ENCODE data around the gene ZNF148. TPM values are rescaled to one million over a fixed set of nuclear protein-coding genes. Genes with fewer than 3 reads are reported as not detected.
"Not testable (repeated sequence)": the region's sequence is repeated elsewhere in the genome, so short reads cannot be mapped to it uniquely, and the experiment has no call there.

ZNF148 gene
- total RNA-seq, 1 donor from 2014 or later: 44.5 TPM

GRCh38 chr3:125395091-125395490, 20.0 kb upstream of the ZNF148 start:
- H3K36me3 ChIP-seq (ENCODE audit: insufficient read depth, low read length): no peaks in the 10 kb centered on the region
- no peaks in the 10 kb centered on the region for H3K79me2 ChIP-seq (ENCODE audit: insufficient read depth, low read length)
- Mint-ChIP-seq H3K36me3 (ENCODE audit: low read depth, unreplicated experiment) (no peaks in the 10 kb centered on the region), H3K4me1 (ENCODE audit: low read depth, unreplicated experiment) (peaks cover 9% of the 10 kb centered on the region), H3K4me3 (ENCODE audit: unreplicated experiment) (no peak overlapping the region), H3K27ac (ENCODE audit: unreplicated experiment) (no peak overlapping the region), H3K27me3 (ENCODE audit: low read depth, unreplicated experiment) (peaks cover 2% of the 10 kb centered on the region), H3K9me3 (ENCODE audit: unreplicated experiment) (no peaks in the 10 kb centered on the region)
- no peak for FAIRE-seq
- no peak overlapping the region for H3K4me3 ChIP-seq (ENCODE audit: insufficient read depth, low read depth, low read length)
- H3K4me1 ChIP-seq (ENCODE audit: insufficient read depth, low read length): no peaks in the 10 kb centered on the region
- H4K20me1 ChIP-seq (ENCODE audit: insufficient read depth, low read length): no peaks in the 10 kb centered on the region
- H3K9ac ChIP-seq (ENCODE audit: low read length): no peak overlapping the region
- no peaks in the 10 kb centered on the region for H3K27me3 ChIP-seq (ENCODE audit: insufficient read depth, low read length)
- no peak overlapping the region for H3K27ac ChIP-seq (ENCODE audit: low read depth, low read length)
- H3K4me2 ChIP-seq (ENCODE audit: low read length): no peak overlapping the region
- no peaks in the 10 kb centered on the region for H3K9me3 ChIP-seq (ENCODE audit: insufficient read depth, low read depth, low read length)
- no peak overlapping the region for H2AFZ ChIP-seq (ENCODE audit: low read depth, low read length)
- DNase-seq (ENCODE audit: low read depth): no peak
- TF ChIP-seq EZH2 (IDR thresholded peaks at IDR 0.05; ENCODE audit: insufficient read depth, low read length) (no peak), CTCF (IDR thresholded peaks at IDR 0.05; ENCODE audit: insufficient read depth, low read depth, low read length) (no peak)

GRCh38 chr3:125394406-125394805, 19.3 kb upstream of the ZNF148 start:
- Histone ChIP-seq H3K36me3 (ENCODE audit: insufficient read depth, low read length) (no peaks in the 10 kb centered on the region), H3K9me3 (ENCODE audit: insufficient read depth, low read depth, low read length) (no peaks in the 10 kb centered on the region), H2AFZ (ENCODE audit: low read depth, low read length) (no peak overlapping the region), H3K4me1 (ENCODE audit: insufficient read depth, low read length) (no peaks in the 10 kb centered on the region), H3K79me2 (ENCODE audit: insufficient read depth, low read length) (no peaks in the 10 kb centered on the region), H3K9ac (ENCODE audit: low read length) (no peak overlapping the region), H4K20me1 (ENCODE audit: insufficient read depth, low read length) (no peaks in the 10 kb centered on the region), H3K27me3 (ENCODE audit: insufficient read depth, low read length) (no peaks in the 10 kb centered on the region), H3K4me2 (ENCODE audit: low read length) (no peak overlapping the region), H3K27ac (ENCODE audit: low read depth, low read length) (no peak overlapping the region), H3K4me3 (ENCODE audit: insufficient read depth, low read depth, low read length) (no peak overlapping the region)
- peaks cover 4% of the 10 kb centered on the region for H3K27me3 Mint-ChIP-seq (ENCODE audit: low read depth, unreplicated experiment)
- no peak overlapping the region for H3K27ac Mint-ChIP-seq (ENCODE audit: unreplicated experiment)
- no peak for FAIRE-seq
- DNase-seq (ENCODE audit: low read depth): no peak
- no peaks in the 10 kb centered on the region for H3K36me3 Mint-ChIP-seq (ENCODE audit: low read depth, unreplicated experiment)
- no peak for TF ChIP-seq CTCF (IDR thresholded peaks at IDR 0.05; ENCODE audit: insufficient read depth, low read depth, low read length)
- no peak for TF ChIP-seq EZH2 (IDR thresholded peaks at IDR 0.05; ENCODE audit: insufficient read depth, low read length)
- H3K9me3 Mint-ChIP-seq (ENCODE audit: unreplicated experiment): no peaks in the 10 kb centered on the region
- peaks cover 2% of the 10 kb centered on the region for H3K4me1 Mint-ChIP-seq (ENCODE audit: low read depth, unreplicated experiment)
- H3K4me3 Mint-ChIP-seq (ENCODE audit: unreplicated experiment): no peak overlapping the region

GRCh38 chr3:125389282-125389681, 14.2 kb upstream of the ZNF148 start:
- Histone ChIP-seq H3K27ac (ENCODE audit: low read depth, low read length) (no peak overlapping the region), H3K4me2 (ENCODE audit: low read length) (no peak overlapping the region), H3K4me3 (ENCODE audit: insufficient read depth, low read depth, low read length) (no peak overlapping the region), H3K9ac (ENCODE audit: low read length) (no peak overlapping the region), H2AFZ (ENCODE audit: low read depth, low read length) (no peak overlapping the region), H4K20me1 (ENCODE audit: insufficient read depth, low read length) (no peaks in the 10 kb centered on the region), H3K9me3 (ENCODE audit: insufficient read depth, low read depth, low read length) (no peaks in the 10 kb centered on the region), H3K27me3 (ENCODE audit: insufficient read depth, low read length) (no peaks in the 10 kb centered on the region), H3K36me3 (ENCODE audit: insufficient read depth, low read length) (no peaks in the 10 kb centered on the region), H3K4me1 (ENCODE audit: insufficient read depth, low read length) (peaks cover 5% of the 10 kb centered on the region), H3K79me2 (ENCODE audit: insufficient read depth, low read length) (no peaks in the 10 kb centered on the region)
- TF ChIP-seq EZH2 (IDR thresholded peaks at IDR 0.05; ENCODE audit: insufficient read depth, low read length) (no peak), CTCF (IDR thresholded peaks at IDR 0.05; ENCODE audit: insufficient read depth, low read depth, low read length) (no peak)
- Mint-ChIP-seq H3K27me3 (ENCODE audit: low read depth, unreplicated experiment) (peaks cover 4% of the 10 kb centered on the region), H3K4me3 (ENCODE audit: unreplicated experiment) (no peak overlapping the region), H3K4me1 (ENCODE audit: low read depth, unreplicated experiment) (peaks cover 4% of the 10 kb centered on the region), H3K36me3 (ENCODE audit: low read depth, unreplicated experiment) (no peaks in the 10 kb centered on the region), H3K9me3 (ENCODE audit: unreplicated experiment) (no peaks in the 10 kb centered on the region), H3K27ac (ENCODE audit: unreplicated experiment) (no peak overlapping the region)
- FAIRE-seq (no peak), DNase-seq (ENCODE audit: low read depth) (no peak)

GRCh38 chr3:125388369-125388768, 13.2 kb upstream of the ZNF148 start:
- not testable (repeated sequence) for H3K4me3 Mint-ChIP-seq (ENCODE audit: unreplicated experiment); DNase-seq (ENCODE audit: low read depth); H3K9me3 Mint-ChIP-seq (ENCODE audit: unreplicated experiment); H3K9ac ChIP-seq (ENCODE audit: low read length); H3K9me3 ChIP-seq (ENCODE audit: insufficient read depth, low read depth, low read length); H3K4me3 ChIP-seq (ENCODE audit: insufficient read depth, low read depth, low read length); H3K36me3 ChIP-seq (ENCODE audit: insufficient read depth, low read length); H4K20me1 ChIP-seq (ENCODE audit: insufficient read depth, low read length); H3K27me3 ChIP-seq (ENCODE audit: insufficient read depth, low read length); H3K4me1 Mint-ChIP-seq (ENCODE audit: low read depth, unreplicated experiment); H3K36me3 Mint-ChIP-seq (ENCODE audit: low read depth, unreplicated experiment); H3K4me2 ChIP-seq (ENCODE audit: low read length); H3K27ac ChIP-seq (ENCODE audit: low read depth, low read length); H2AFZ ChIP-seq (ENCODE audit: low read depth, low read length); H3K27me3 Mint-ChIP-seq (ENCODE audit: low read depth, unreplicated experiment); H3K4me1 ChIP-seq (ENCODE audit: insufficient read depth, low read length); H3K79me2 ChIP-seq (ENCODE audit: insufficient read depth, low read length); H3K27ac Mint-ChIP-seq (ENCODE audit: unreplicated experiment); FAIRE-seq

Measured in astrocyte (in vitro differentiated cells and primary cell).